Measurements from ENCODE around the gene EPHA7.

EPHA7 gene

GRCh38 chr6:93248631-93249030 is 170.7 kb downstream of the EPHA7 start:
- no peak for DNase-seq (ENCODE audit: low read depth)

- DNase-seq (ENCODE audit: low read depth): no peak
Measured at GRCh38 chr6:93243231-93243778, 176.1 kb downstream of the EPHA7 start.

GRCh38 chr6:93242049-93242448 is 177.3 kb downstream of the EPHA7 start:
- DNase-seq (ENCODE audit: low read depth): no peak

- no peak for DNase-seq (ENCODE audit: low read depth)
Measured at GRCh38 chr6:93238632-93239031, 180.7 kb downstream of the EPHA7 start.

- DNase-seq (ENCODE audit: low read depth): no peak
Measured at GRCh38 chr6:93235775-93236174, 183.6 kb downstream of the EPHA7 start.

- no peak for DNase-seq (ENCODE audit: low read depth)
Measured at GRCh38 chr6:93226822-93227221, 192.5 kb downstream of the EPHA7 start.

GRCh38 chr6:93222071-93222851 is 197.1 kb downstream of the EPHA7 start:
- DNase-seq (ENCODE audit: low read depth): no peak

- no peak for DNase-seq (ENCODE audit: low read depth)
Measured at GRCh38 chr6:93219447-93219846, 199.9 kb downstream of the EPHA7 start.

- no peak for DNase-seq (ENCODE audit: low read depth)
Measured at GRCh38 chr6:93218096-93218495, 201.3 kb downstream of the EPHA7 start.

- no peak for DNase-seq (ENCODE audit: low read depth)
Measured at GRCh38 chr6:93213028-93213427, 206.3 kb downstream of the EPHA7 start.

GRCh38 chr6:93210908-93211307 is 208.5 kb downstream of the EPHA7 start:
- DNase-seq (ENCODE audit: low read depth): no peak

GRCh38 chr6:93209358-93209757 is 210.0 kb downstream of the EPHA7 start:
- DNase-seq (ENCODE audit: low read depth): no peak

GRCh38 chr6:93196406-93196970 is 222.9 kb downstream of the EPHA7 start:
- no peak for DNase-seq (ENCODE audit: low read depth)

- DNase-seq (ENCODE audit: low read depth): no peak
Measured at GRCh38 chr6:93194480-93194879, 224.9 kb downstream of the EPHA7 start.

- DNase-seq (ENCODE audit: low read depth): no peak
Measured at GRCh38 chr6:93193868-93194267, 225.5 kb downstream of the EPHA7 start.
